HFFc6 (cell line): ENCODE data around the gene EFEMP2. TPM values are rescaled to one million over a fixed set of nuclear protein-coding genes. Genes with fewer than 3 reads are reported as not detected.
"Not testable (repeated sequence)": the region's sequence is repeated elsewhere in the genome, so short reads cannot be mapped to it uniquely, and the experiment has no call there.

Source experiments
- DNase-seq: peaks from one replicate; pipeline ENCODE4 v3.0.0-alpha.2; 2018
- H3K27ac Mint-ChIP-seq: 2 replicates; pipeline ENCODE4 v1.8.0; 2020; ENCODE audit warnings: mild to moderate bottlenecking, mixed read lengths
- H3K27me3 Mint-ChIP-seq: 2 replicates; pipeline ENCODE4 v1.8.0; 2021; ENCODE audit warnings: mild to moderate bottlenecking, moderate library complexity, mixed read lengths; ENCODE audit not compliant: insufficient read depth
- H3K36me3 Mint-ChIP-seq: 2 replicates; pipeline ENCODE4 v1.8.0; 2021; ENCODE audit warnings: low read depth, mixed read lengths
- H3K4me1 Mint-ChIP-seq: 2 replicates; pipeline ENCODE4 v1.8.0; 2020; ENCODE audit warnings: low read depth, mixed read lengths
- H3K4me3 Mint-ChIP-seq: 2 replicates; pipeline ENCODE4 v1.8.0; 2020; ENCODE audit warnings: mild to moderate bottlenecking, moderate library complexity, mixed read lengths
- H3K9me3 Mint-ChIP-seq: 2 replicates; pipeline ENCODE4 v1.8.0; 2020; ENCODE audit warnings: mild to moderate bottlenecking, mixed read lengths
- CTCF ChIP-seq: fragments of 200-600 bp; sonication (generic); IDR thresholded peaks from 2 replicates; pipeline ENCODE4 v1.5.0; 2021; ENCODE audit warnings: antibody characterized with exemption, mild to moderate bottlenecking
- total RNA-seq, 6 experiments: library from RNA; stranded (reverse); fragmentation: NEBNext Ultra II Directional; extraction: Animal tissue kit (Norgen Biotek cat#: 25700); gene quantifications; 2 replicates in 1 of 6; 3 replicates in 5 of 6; pipeline ENCODE4 v1.2.3, GENCODE V29; 2021

EFEMP2 gene
- total RNA-seq, 6 experiments from 2014 or later: 318 to 359 (median 329) TPM

- H3K27me3 Mint-ChIP-seq: peaks cover 23% of the 10 kb centered on the region
- no peak for TF ChIP-seq CTCF
- no peak within 1 kb of the TSS for H3K27ac Mint-ChIP-seq
- H3K9me3 Mint-ChIP-seq: no peaks in the 10 kb centered on the region
- DNase-seq: peak; percentile 35
- H3K4me3 Mint-ChIP-seq: no peak within 1 kb of the TSS
- H3K36me3 Mint-ChIP-seq: peaks cover 7% of the 10 kb centered on the region
- no peaks in the 10 kb centered on the region for H3K4me1 Mint-ChIP-seq
Measured at GRCh38 chr11:65833297-65834030, 39.1 kb downstream of the EFEMP2 start, which contains the start of gene SNX32. SNX32 (plus strand) TSS chr11:65833963; CDS start chr11:65834066, 103 bp downstream.

GRCh38 chr11:65832231-65832630 is 40.4 kb downstream of the EFEMP2 start:
- H3K27me3 Mint-ChIP-seq: peaks cover 24% of the 10 kb centered on the region
- H3K4me3 Mint-ChIP-seq, H3K9me3 Mint-ChIP-seq, H3K4me1 Mint-ChIP-seq, DNase-seq, H3K27ac Mint-ChIP-seq, H3K36me3 Mint-ChIP-seq: not testable (repeated sequence)

GRCh38 chr11:65829459-65829858 is 43.1 kb downstream of the EFEMP2 start:
- no peak overlapping the region for H3K27ac Mint-ChIP-seq
- H3K9me3 Mint-ChIP-seq: no peaks in the 10 kb centered on the region
- H3K4me1 Mint-ChIP-seq: no peaks in the 10 kb centered on the region
- peaks cover 7% of the 10 kb centered on the region for H3K36me3 Mint-ChIP-seq
- peaks cover 27% of the 10 kb centered on the region for H3K27me3 Mint-ChIP-seq
- DNase-seq: no peak
- TF ChIP-seq CTCF: no peak
- no peak overlapping the region for H3K4me3 Mint-ChIP-seq

- Mint-ChIP-seq H3K36me3 (no peaks in the 10 kb centered on the region), H3K4me1 (no peaks in the 10 kb centered on the region), H3K4me3 (no peak overlapping the region), H3K27ac (no peak overlapping the region), H3K27me3 (peaks cover 20% of the 10 kb centered on the region), H3K9me3 (no peaks in the 10 kb centered on the region)
- no peak for TF ChIP-seq CTCF
- DNase-seq: no peak
Measured at GRCh38 chr11:65826984-65827735, 45.4 kb downstream of the EFEMP2 start.

- no peak for TF ChIP-seq CTCF
- DNase-seq: no peak
- Mint-ChIP-seq H3K4me3 (no peak overlapping the region), H3K36me3 (no peaks in the 10 kb centered on the region), H3K27me3 (peaks cover 15% of the 10 kb centered on the region), H3K4me1 (no peaks in the 10 kb centered on the region), H3K9me3 (no peaks in the 10 kb centered on the region), H3K27ac (no peak overlapping the region)
Measured at GRCh38 chr11:65822776-65823528, 49.6 kb downstream of the EFEMP2 start.
